22Rv1 (cell line): ENCODE results near the gene LRRFIP1.

ENCODE experiments used
- H3K27ac ChIP-seq: fragments of 450-650 bp; 2 replicates; pipeline ENCODE4 v1.5.1; 2017
- CTCF ChIP-seq: fragments of 450-650 bp; IDR thresholded peaks from 2 replicates; pipeline ENCODE4 v1.5.1; 2017; ENCODE audit warnings: mild to moderate bottlenecking
- ZFX ChIP-seq: fragments of 450-650 bp; IDR thresholded peaks from 2 replicates; pipeline ENCODE4 v1.6.1; 2017; ENCODE audit warnings: antibody characterized with exemption, borderline replicate concordance

The LRRFIP1 gene

GRCh38 chr2:237723023-237723422 lies 95.6 kb downstream of the LRRFIP1 start:
- TF ChIP-seq ZFX: no peak
- TF ChIP-seq CTCF: no peak
- H3K27ac ChIP-seq: no peak overlapping the region

- H3K27ac ChIP-seq: no peak overlapping the region
- TF ChIP-seq ZFX (no peak), CTCF (no peak)
Measured at GRCh38 chr2:237723602-237724001, 96.2 kb downstream of the LRRFIP1 start.

- TF ChIP-seq ZFX (no peak), CTCF (no peak)
- H3K27ac ChIP-seq: 0 out of 2 replicates have a peak overlapping the region, but pooled peaks have one; percentile 53
Measured at GRCh38 chr2:237724811-237725478, 97.6 kb downstream of the LRRFIP1 start.

- peak overlapping the region; percentile 53; the same call in 1 of the 2 replicates for H3K27ac ChIP-seq
- TF ChIP-seq CTCF (no peak), ZFX (no peak)
Measured at GRCh38 chr2:237725661-237726060, 98.3 kb downstream of the LRRFIP1 start.

GRCh38 chr2:237726401-237726830 lies 99.0 kb downstream of the LRRFIP1 start:
- peak overlapping the region; percentile 53 for H3K27ac ChIP-seq
- no peak for TF ChIP-seq CTCF

GRCh38 chr2:237727363-237727762 lies 100.0 kb downstream of the LRRFIP1 start:
- TF ChIP-seq ZFX: no peak
- TF ChIP-seq CTCF: no peak
- peak overlapping the region; percentile 53; the same call in 1 of the 2 replicates for H3K27ac ChIP-seq

GRCh38 chr2:237729681-237730475 lies 102.5 kb downstream of the LRRFIP1 start:
- TF ChIP-seq ZFX: no peak
- TF ChIP-seq CTCF: no peak
- H3K27ac ChIP-seq: no peak overlapping the region
